Kidney tubule cell (primary cell): ENCODE results near the gene SCAF1.

ENCODE experiments used
- DNase-seq: peaks from one replicate; pipeline ENCODE4 v3.0.0-alpha.2; 2018; ENCODE audit warnings: low spot score

The SCAF1 gene

DNA sequence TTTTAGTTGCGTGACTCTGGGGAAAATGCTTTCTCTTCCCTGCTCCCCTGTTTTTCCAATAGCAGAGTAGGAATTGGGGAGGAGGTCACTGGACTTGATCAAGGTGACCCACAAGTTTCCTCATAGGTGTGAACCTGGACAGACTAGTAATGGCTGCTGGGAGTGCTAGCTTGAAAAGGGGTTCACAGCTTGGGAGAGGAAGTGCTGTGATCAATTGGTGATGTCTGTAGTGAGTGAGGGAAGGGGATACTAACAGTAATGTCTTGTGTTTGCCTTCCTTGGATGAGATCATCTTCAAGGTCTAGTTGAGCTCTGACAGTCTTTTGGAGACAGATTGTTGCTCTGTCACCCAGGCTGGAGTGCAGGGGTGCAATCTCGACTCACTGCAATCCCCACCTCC lies 25.5 kb downstream of the SCAF1 start:
- DNase-seq: peak; percentile 41

- DNase-seq: no peak
These were observed 27.5 kb downstream of the SCAF1 start for GRCh38 chr19:49669516-49669915.

DNA sequence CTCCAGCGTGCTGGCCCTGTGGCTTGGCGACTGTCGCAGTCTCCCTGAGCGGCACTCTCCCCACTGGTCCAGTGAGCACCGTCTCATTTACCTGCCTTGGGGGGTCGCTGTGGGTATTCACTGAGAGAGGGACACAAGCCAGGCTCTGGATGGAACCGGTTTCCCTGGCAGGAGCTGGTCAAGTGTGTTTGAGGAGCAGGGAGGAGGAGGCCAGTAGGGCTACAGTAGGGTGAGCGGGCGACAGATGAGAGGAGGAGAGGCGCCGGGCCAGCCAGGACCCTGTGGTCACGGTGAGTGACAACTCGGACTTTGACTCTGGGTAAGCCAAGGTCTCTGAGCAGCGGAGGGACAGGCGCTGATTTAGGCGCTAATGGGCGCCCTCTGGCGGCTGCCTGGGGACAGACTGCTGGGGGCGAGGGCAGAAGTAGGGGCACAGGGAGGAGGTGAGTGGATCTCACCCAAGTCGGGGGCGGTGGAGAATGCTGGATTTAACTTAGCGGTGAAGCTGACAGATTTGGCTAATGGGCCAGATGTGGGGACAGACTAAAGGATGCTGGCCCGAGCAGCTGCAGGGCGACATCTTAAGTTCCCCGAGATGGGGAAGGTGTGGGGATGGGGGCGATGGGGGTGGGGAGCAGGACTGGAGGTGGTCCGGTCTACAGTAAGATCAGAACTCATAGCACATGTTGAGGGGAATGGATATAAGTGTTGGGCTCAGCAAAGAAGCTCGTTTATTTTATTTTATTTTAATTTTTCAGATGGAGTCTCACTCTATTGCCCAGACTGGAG lies 30.3 kb downstream of the SCAF1 start:
- DNase-seq: peak; percentile 77

- DNase-seq: peak; percentile 92
These were observed 34.3 kb downstream of the SCAF1 start for GRCh38 chr19:49676136-49676783.

- DNase-seq: peak; percentile 100
These were observed 34.8 kb downstream of the SCAF1 start for GRCh38 chr19:49676784-49677230.

DNA sequence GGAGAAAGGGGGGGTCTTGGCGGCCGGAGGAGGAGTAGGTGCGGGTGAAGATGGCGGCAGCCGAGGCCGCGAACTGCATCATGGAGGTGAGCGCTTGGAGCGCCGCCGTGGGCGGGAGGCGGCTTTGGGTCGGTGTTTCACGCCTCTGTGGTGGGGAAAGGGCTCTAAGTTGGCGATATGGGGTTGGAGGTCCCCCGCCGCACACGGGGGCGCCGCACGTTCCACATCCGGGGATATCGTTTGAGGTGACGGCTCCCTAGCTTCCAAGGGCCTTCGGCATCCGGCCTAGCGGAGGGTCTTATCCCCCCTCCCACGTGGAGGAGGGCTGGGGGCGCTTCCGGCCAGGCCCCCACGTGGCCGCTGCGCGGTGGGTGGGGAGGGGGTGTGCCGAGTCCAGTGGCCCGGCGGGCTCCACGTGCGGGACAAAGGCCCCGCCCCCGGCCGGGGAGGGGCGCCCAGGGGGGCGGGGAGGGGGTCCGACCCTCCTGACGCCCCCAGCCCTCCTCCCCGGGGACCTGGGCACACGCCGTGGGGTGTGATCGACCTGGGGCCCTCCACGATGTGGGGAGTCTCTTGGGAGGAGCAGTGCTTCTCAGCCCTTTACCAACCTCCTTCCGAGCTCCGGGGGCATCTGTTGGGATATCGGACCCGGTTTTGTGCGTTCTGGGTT lies 35.4 kb downstream of the SCAF1 start, which contains the start of gene PRMT1:
Gene PRMT1 (plus strand): TSS at position 41 of the 670 bp plus-strand sequence. CDS start 10 bp downstream, at position 51.
- DNase-seq: peak; percentile 41

GRCh38 chr19:49677901-49678674 lies 36.1 kb downstream of the SCAF1 start:
- DNase-seq: peak; percentile 67

DNA sequence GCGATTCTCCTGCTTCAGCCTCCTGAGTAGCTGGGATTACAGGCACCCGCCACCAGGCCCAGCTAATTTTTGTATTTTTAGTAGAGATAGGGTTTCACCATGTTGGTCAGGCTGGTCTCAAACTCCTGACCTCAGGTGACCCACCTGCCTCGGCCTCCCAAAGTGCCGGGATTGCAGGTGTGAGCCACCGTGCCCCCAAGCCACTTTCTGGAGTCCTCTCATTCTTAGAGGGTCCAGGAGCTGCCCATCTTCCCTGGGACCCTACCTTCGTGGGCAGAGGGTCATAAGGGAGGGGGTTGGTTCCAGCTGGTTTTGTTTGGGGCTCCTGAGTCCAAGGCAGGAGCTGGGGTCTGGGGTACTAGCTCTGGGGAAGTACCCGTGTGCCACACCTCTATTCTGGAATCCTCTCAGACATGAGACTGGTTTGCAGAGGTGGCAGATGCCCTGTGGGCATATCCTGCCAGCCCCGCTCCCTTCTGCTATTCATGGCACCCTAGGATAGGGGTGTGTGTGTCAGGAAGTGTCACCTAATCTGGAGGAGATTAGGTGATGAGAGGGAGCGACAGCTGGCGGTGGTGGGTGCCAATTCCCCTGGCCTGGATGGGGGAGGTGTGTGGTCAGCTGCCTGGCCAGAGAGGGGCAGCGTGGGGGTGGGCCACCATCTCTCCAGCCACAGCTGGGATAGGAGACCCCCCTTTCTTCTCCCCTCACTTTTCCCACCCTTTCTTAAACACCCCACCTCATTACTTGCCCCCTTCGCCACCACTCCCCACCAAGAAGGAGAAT lies 37.2 kb downstream of the SCAF1 start:
- no peak for DNase-seq

DNA sequence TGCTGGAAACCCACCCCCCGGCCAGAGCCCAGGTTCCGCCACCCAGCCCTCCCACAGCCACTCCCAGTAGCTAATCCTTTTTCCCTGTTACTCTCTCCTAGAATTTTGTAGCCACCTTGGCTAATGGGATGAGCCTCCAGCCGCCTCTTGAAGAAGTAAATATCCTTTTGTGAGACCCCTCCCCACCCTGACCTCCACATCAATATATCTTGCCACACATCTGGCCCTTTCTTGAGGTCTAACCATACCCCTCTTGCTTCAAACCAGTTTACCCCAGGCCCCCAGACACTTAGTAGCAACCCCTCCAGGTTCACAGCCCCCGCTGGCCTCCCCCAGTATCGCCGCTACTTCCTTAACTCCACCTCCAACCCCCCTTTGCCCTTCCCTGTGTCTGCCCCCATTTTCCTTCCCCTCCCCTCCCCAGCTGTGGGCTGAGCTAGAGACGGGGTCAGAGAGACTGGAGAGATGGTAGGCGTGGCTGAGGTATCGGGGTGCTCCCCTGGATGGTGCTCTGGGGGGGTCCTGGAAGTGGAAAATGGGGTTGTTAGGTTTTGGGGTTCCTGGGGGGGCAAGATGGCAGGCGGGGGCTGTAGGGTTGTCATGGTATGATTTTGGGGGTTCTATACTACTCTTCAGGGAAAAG lies 37.9 kb downstream of the SCAF1 start:
- DNase-seq: no peak

- DNase-seq: peak; percentile 85
These were observed 38.7 kb downstream of the SCAF1 start for GRCh38 chr19:49680421-49681351.

- no peak for DNase-seq
These were observed 39.8 kb downstream of the SCAF1 start for GRCh38 chr19:49681830-49682229.

- DNase-seq: no peak
These were observed 40.3 kb downstream of the SCAF1 start for GRCh38 chr19:49682274-49682673.

- DNase-seq: no peak
These were observed 41.8 kb downstream of the SCAF1 start for GRCh38 chr19:49683814-49684250.

DNA sequence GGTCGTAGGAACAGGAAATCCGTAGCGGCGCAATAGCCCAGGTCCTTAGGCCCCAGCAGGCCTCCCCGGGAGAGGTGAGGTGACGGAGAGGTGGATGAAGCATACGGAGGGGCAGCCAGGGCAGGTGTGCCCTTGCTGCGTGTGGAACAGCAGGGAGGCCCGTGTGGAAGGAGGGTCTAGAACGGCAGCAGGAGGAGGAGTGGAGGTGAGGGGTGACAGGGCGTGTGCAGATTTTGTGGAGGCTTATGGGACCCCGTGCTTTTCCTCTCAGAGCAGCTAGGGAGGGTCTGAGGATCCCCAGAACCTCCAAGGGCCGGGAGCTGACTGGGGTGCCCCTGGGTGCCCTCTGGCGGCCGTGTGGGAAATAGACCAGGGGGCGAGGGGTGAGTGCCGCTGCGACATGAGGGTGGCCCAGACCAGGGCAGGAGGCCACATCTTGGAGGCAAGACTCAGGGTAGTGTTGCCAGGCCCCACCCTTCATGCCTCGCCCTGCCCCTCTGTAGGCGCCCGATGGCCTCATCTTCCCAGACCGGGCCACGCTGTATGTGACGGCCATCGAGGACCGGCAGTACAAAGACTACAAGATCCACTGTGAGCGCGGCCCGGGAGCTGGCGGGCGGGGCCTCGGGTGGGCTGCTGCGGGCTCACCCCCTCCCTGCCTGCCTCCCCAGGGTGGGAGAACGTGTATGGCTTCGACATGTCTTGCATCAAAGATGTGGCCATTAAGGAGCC lies 42.4 kb downstream of the SCAF1 start:
- DNase-seq: no peak

DNA sequence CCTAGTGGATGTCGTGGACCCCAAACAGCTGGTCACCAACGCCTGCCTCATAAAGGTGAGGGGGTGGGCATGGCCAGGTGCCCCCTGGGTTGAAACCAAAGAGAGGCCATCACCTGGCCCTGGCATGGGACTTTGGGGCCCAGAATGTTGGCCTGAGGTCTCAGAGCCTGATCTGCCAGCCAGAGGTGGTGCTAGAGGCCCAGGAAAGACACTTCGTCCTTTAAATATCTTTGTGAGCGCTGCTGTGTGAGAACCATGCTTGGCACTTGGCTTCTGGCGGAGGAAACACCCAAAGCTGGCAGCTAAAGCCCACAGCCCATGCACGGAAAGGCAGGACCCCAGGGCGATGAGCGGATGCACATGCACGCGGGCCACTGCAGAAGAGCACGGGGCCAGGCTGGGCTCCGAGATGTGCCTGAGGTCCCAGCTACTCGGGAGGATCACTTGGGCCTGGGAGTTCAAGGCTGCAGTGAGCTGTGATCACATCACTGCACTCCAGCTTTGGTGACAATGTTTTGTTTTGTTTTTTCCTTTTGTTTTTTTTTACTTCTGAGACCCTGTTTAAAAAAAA lies 43.1 kb downstream of the SCAF1 start:
- no peak for DNase-seq

GRCh38 chr19:49685845-49686332 lies 43.9 kb downstream of the SCAF1 start:
- DNase-seq: no peak

GRCh38 chr19:49686503-49687088 lies 44.6 kb downstream of the SCAF1 start:
- DNase-seq: no peak

DNA sequence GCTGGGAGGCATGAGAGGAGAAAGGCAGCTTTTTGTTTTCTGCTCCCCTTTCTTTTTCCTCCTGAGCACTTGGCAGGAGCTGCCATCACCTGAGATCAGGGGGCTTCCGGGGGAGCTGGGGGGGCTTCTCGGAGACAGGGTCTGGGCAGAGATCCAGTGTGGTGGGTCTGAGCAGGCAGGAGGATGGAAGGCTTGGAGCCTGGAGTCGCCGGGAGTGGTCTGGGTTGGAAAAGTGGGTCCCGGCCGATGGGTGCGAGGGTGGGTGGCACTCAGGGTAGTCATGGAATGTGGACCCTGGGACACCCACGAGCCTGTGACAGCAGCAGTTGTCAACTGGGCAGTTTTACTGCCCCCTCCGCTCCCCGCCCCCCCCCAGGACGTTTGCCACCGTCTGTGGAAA lies 45.1 kb downstream of the SCAF1 start:
- no peak for DNase-seq
